ENCODE results near the gene DNAI2. TPM values are rescaled to one million over a fixed set of nuclear protein-coding genes. Genes with fewer than 3 reads are reported as not detected.

Gene DNAI2
- total RNA-seq, 1 experiment from 2014 or later = not detected

- H3K4me3 Mint-ChIP-seq (ENCODE audit: unreplicated experiment) = no peak overlapping the region
- H3K27me3 ChIP-seq (replicated peaks; ENCODE audit: control insufficient read depth, insufficient read depth, low read length) = no peaks in the 10 kb centered on the region
- no peaks in the 10 kb centered on the region for H3K4me1 ChIP-seq
- H3K4me3 ChIP-seq (ENCODE audit: low read depth, low read length) = no peak overlapping the region
- DNase-seq = no peak
- no peaks in the 10 kb centered on the region for H3K36me3 Mint-ChIP-seq (ENCODE audit: insufficient read depth, unreplicated experiment)
- H3K36me3 ChIP-seq (ENCODE audit: control insufficient read depth, insufficient read depth, low read length) = no peaks in the 10 kb centered on the region
- CTCF ChIA-PET = no interaction called here
- H3K9me3 Mint-ChIP-seq (ENCODE audit: unreplicated experiment) = peaks cover 11% of the 10 kb centered on the region
- H3K4me1 Mint-ChIP-seq (ENCODE audit: low read depth, unreplicated experiment) = no peaks in the 10 kb centered on the region
- no peak for TF ChIP-seq CTCF (IDR thresholded peaks at IDR 0.05; ENCODE audit: insufficient read depth in 1 of 2, low read depth in 1 of 2, low read length in 1 of 2, severe bottlenecking in 1 of 2, unreplicated experiment in 1 of 2)
- peaks cover 3% of the 10 kb centered on the region for H3K27me3 Mint-ChIP-seq (ENCODE audit: insufficient read depth, unreplicated experiment)
- no peak overlapping the region for H3K27ac Mint-ChIP-seq (ENCODE audit: unreplicated experiment)
- intact Hi-C loops (cut with micrococcal nuclease; ENCODE audit: unreplicated experiment) = no loop called here
- no TSS peak for BruUV-seq (replicated peaks)
- POLR2A ChIA-PET = no interaction called here
- peaks cover 3% of the 10 kb centered on the region; the same call in 1 of the 2 replicates for H3K9me3 ChIP-seq
These were observed 42.2 kb downstream of the DNAI2 start for GRCh38 chr17:74316220-74316619.

- H3K36me3 Mint-ChIP-seq (ENCODE audit: insufficient read depth, unreplicated experiment) = no peaks in the 10 kb centered on the region
- no peak for TF ChIP-seq CTCF (IDR thresholded peaks at IDR 0.05; ENCODE audit: insufficient read depth in 1 of 2, low read depth in 1 of 2, low read length in 1 of 2, severe bottlenecking in 1 of 2, unreplicated experiment in 1 of 2)
- no peaks in the 10 kb centered on the region for H3K4me1 Mint-ChIP-seq (ENCODE audit: low read depth, unreplicated experiment)
- peaks cover 8% of the 10 kb centered on the region for H3K27me3 Mint-ChIP-seq (ENCODE audit: insufficient read depth, unreplicated experiment)
- DNase-seq = no peak
- no peak overlapping the region for H3K27ac Mint-ChIP-seq (ENCODE audit: unreplicated experiment)
- no peaks in the 10 kb centered on the region for H3K36me3 ChIP-seq (ENCODE audit: control insufficient read depth, insufficient read depth, low read length)
- H3K9me3 ChIP-seq = peaks cover 3% of the 10 kb centered on the region; the same call in 1 of the 2 replicates
- no peak overlapping the region for H3K4me3 Mint-ChIP-seq (ENCODE audit: unreplicated experiment)
- H3K4me1 ChIP-seq = no peaks in the 10 kb centered on the region
- no peak overlapping the region for H3K4me3 ChIP-seq (ENCODE audit: low read depth, low read length)
- peaks cover 11% of the 10 kb centered on the region for H3K9me3 Mint-ChIP-seq (ENCODE audit: unreplicated experiment)
- no TSS peak for BruUV-seq (replicated peaks)
- ChIA-PET POLR2A (no interaction called here), CTCF (no interaction called here)
- intact Hi-C loops (cut with micrococcal nuclease; ENCODE audit: unreplicated experiment) = no loop called here
- H3K27me3 ChIP-seq (replicated peaks; ENCODE audit: control insufficient read depth, insufficient read depth, low read length) = no peaks in the 10 kb centered on the region
These were observed 43.0 kb downstream of the DNAI2 start for GRCh38 chr17:74317071-74317470.

- no peak for DNase-seq
- H3K4me3 ChIP-seq (ENCODE audit: low read depth, low read length) = no peak overlapping the region
- Mint-ChIP-seq H3K27ac (ENCODE audit: unreplicated experiment) (no peak overlapping the region), H3K4me3 (ENCODE audit: unreplicated experiment) (no peak overlapping the region), H3K27me3 (ENCODE audit: insufficient read depth, unreplicated experiment) (peaks cover 12% of the 10 kb centered on the region), H3K9me3 (ENCODE audit: unreplicated experiment) (no peaks in the 10 kb centered on the region), H3K36me3 (ENCODE audit: insufficient read depth, unreplicated experiment) (no peaks in the 10 kb centered on the region), H3K4me1 (ENCODE audit: low read depth, unreplicated experiment) (no peaks in the 10 kb centered on the region)
- TF ChIP-seq CTCF (IDR thresholded peaks at IDR 0.05; ENCODE audit: insufficient read depth in 1 of 2, low read depth in 1 of 2, low read length in 1 of 2, severe bottlenecking in 1 of 2, unreplicated experiment in 1 of 2) = no peak
- intact Hi-C loops (cut with micrococcal nuclease; ENCODE audit: unreplicated experiment) = no loop called here
- H3K9me3 ChIP-seq = no peaks in the 10 kb centered on the region
- no TSS peak for BruUV-seq (replicated peaks)
- ChIA-PET POLR2A (no interaction called here), CTCF (no interaction called here)
- no peaks in the 10 kb centered on the region for H3K36me3 ChIP-seq (ENCODE audit: control insufficient read depth, insufficient read depth, low read length)
- no peaks in the 10 kb centered on the region for H3K4me1 ChIP-seq
- no peaks in the 10 kb centered on the region for H3K27me3 ChIP-seq (replicated peaks; ENCODE audit: control insufficient read depth, insufficient read depth, low read length)
These were observed 44.4 kb downstream of the DNAI2 start for GRCh38 chr17:74318391-74318790.

Measured in Caco-2 (cell line).